Esophagus squamous epithelium (tissue), 5 donors: Measurements from ENCODE around the gene MECP2. TPM values are rescaled to one million over a fixed set of nuclear protein-coding genes. Genes with fewer than 3 reads are reported as not detected.

Experiments used
- DNase-seq: peaks from one replicate; lab custom pipeline; 2025; lab: John Stamatoyannopoulos, UW
- H3K27ac ChIP-seq, 4 donors: fragments of 200-600 bp; sonication (generic); one replicate each; pipeline ENCODE4 v1.5.1; 2016 to 2019; ENCODE audit warnings: mild to moderate bottlenecking in 1 of 4
- H3K27me3 ChIP-seq, 4 donors: fragments of 200-600 bp; sonication (generic); 1 replicate in 3 of 4; 2 replicates in 1 of 4; pipeline versions ENCODE4 v1.5.1 to v1.6.0; 2017 to 2021; ENCODE audit warnings: antibody characterized with exemption in 1 of 4
- H3K36me3 ChIP-seq, 3 donors: fragments of 200-600 bp; sonication (generic); one replicate each; pipeline ENCODE4 v1.5.1; 2016 to 2019
- H3K4me1 ChIP-seq, 3 donors: fragments of 200-600 bp; sonication (generic); one replicate each; pipeline ENCODE4 v1.5.1; 2017 to 2019
- H3K4me3 ChIP-seq, 4 donors: fragments of 200-600 bp; sonication (generic); 1 replicate in 3 of 4; 2 replicates in 1 of 4; pipeline ENCODE4 v1.5.1; 2016 to 2019; ENCODE audit warnings: mild to moderate bottlenecking in 2 of 4, moderate library complexity in 1 of 4
- H3K9me3 ChIP-seq, 3 donors: fragments of 200-600 bp; sonication (generic); one replicate each; pipeline ENCODE4 v1.5.1; 2016 to 2019
- CTCF ChIP-seq, 6 experiments: fragments of 450-650 bp in 4 of 6; fragments of 200-600 bp in 2 of 6; sonication (generic) in 2 of 6; IDR thresholded peaks; one replicate each; pipeline ENCODE4 v1.5.1; 2016 to 2019; ENCODE audit warnings: antibody characterized with exemption in 6 of 6, mild to moderate bottlenecking in 4 of 6, moderate library complexity in 4 of 6
- POLR2A ChIP-seq, 4 donors: fragments of 450-650 bp; IDR thresholded peaks; one replicate each; pipeline ENCODE4 v1.6.1; 2017; ENCODE audit warnings: antibody characterized with exemption in 4 of 4, mild to moderate bottlenecking in 4 of 4, moderate library complexity in 3 of 4
- WGBS, 2 donors: methylation state at CpG; one replicate each; pipeline ENCODE4 v1.1.5; 2018; 5-methylcytosine and 5-hydroxymethylcytosine counted together
- intact Hi-C: fragments of 100-400 bp; cut with DNase I; formaldehyde crosslinking; loops from one replicate; pipeline ENCODE4 v1.15.0; 2022
- total RNA-seq, 4 donors: library from RNA; depleted of rRNA; stranded (reverse); fragments of >200 nt; gene quantifications; one replicate each; pipeline ENCODE4 v1.1.0, GENCODE V29; 2016
- donor health status: DM: yes; HTN: yes; CAD: no.

Gene MECP2
- total RNA-seq, 4 donors from 2014 or later, result 17.7 to 38.7 (median 25.4) TPM

GRCh38 chrX:154016366-154017076, 81.0 kb downstream of the MECP2 start:
- H3K4me3 ChIP-seq, result no peak overlapping the region
- 90% methylated on average over 13 of the region's 24 CpGs; no CpG with 5 or more reads in 1 of the 2 donors for WGBS, 2 donors
- H3K9me3 ChIP-seq, result no peaks in the 10 kb centered on the region
- TF ChIP-seq CTCF (IDR thresholded peaks at IDR 0.05) (no peak), POLR2A (IDR thresholded peaks at IDR 0.05) (no peak)
- H3K36me3 ChIP-seq, result peaks cover 0 to 55% (median 19%) of the 10 kb centered on the region in 3 donors
- intact Hi-C loops, result no loop called here
- peaks cover 0 to 3% (median 0%) of the 10 kb centered on the region in 4 donors for H3K27me3 ChIP-seq
- H3K27ac ChIP-seq, result no peak overlapping the region
- peaks cover 15 to 51% (median 20%) of the 10 kb centered on the region in 3 donors for H3K4me1 ChIP-seq
- DNase-seq, result no peak

- 50 to 79% methylated on average over 4 to 10 of the region's 16 CpGs for WGBS, 2 donors
- Histone ChIP-seq H3K4me3 (no peak overlapping the region), H3K9me3 (no peaks in the 10 kb centered on the region), H3K36me3 (peaks cover 0 to 63% (median 19%) of the 10 kb centered on the region in 3 donors), H3K4me1 (peaks cover 9 to 43% (median 15%) of the 10 kb centered on the region in 3 donors), H3K27me3 (peaks cover 0 to 3% (median 0%) of the 10 kb centered on the region in 4 donors), H3K27ac (no peak overlapping the region)
- TF ChIP-seq POLR2A (IDR thresholded peaks at IDR 0.05) (no peak), CTCF (IDR thresholded peaks at IDR 0.05) (no peak)
- no peak for DNase-seq
- intact Hi-C loops, result no loop called here
These were observed 81.8 kb downstream of the MECP2 start for GRCh38 chrX:154015581-154016264.

- 88 to 94% methylated on average over 5 to 15 of the region's 24 CpGs for WGBS, 2 donors
- H3K4me1 ChIP-seq, result peaks cover 4 to 37% (median 12%) of the 10 kb centered on the region in 3 donors
- H3K27me3 ChIP-seq, result peaks cover 0 to 3% (median 0%) of the 10 kb centered on the region in 4 donors
- H3K27ac ChIP-seq, result no peak overlapping the region
- no peak for TF ChIP-seq POLR2A (IDR thresholded peaks at IDR 0.05)
- TF ChIP-seq CTCF (IDR thresholded peaks at IDR 0.05), result no peak
- intact Hi-C loops, result no loop called here
- no peak for DNase-seq
- no peak overlapping the region for H3K4me3 ChIP-seq
- peaks cover 0 to 68% (median 19%) of the 10 kb centered on the region in 3 donors for H3K36me3 ChIP-seq
- no peaks in the 10 kb centered on the region for H3K9me3 ChIP-seq
These were observed 82.8 kb downstream of the MECP2 start for GRCh38 chrX:154014429-154015380.

GRCh38 chrX:154013614-154014360, 83.7 kb downstream of the MECP2 start:
- TF ChIP-seq CTCF (IDR thresholded peaks at IDR 0.05) (peak; percentile 75 to 87 (median 82)), POLR2A (IDR thresholded peaks at IDR 0.05) (no peak)
- no peak for DNase-seq
- Histone ChIP-seq H3K4me1 (peaks cover 4 to 32% (median 11%) of the 10 kb centered on the region in 3 donors), H3K4me3 (no peak overlapping the region), H3K9me3 (no peaks in the 10 kb centered on the region), H3K27ac (no peak overlapping the region), H3K36me3 (peaks cover 0 to 68% (median 19%) of the 10 kb centered on the region in 3 donors), H3K27me3 (peaks cover 0 to 3% (median 0%) of the 10 kb centered on the region in 4 donors)
- 25 to 40% methylated on average over 2 to 13 of the region's 20 CpGs for WGBS, 2 donors
- intact Hi-C loops, result no loop called here
